Measurements from ENCODE around the gene NFAM1.

DNA sequence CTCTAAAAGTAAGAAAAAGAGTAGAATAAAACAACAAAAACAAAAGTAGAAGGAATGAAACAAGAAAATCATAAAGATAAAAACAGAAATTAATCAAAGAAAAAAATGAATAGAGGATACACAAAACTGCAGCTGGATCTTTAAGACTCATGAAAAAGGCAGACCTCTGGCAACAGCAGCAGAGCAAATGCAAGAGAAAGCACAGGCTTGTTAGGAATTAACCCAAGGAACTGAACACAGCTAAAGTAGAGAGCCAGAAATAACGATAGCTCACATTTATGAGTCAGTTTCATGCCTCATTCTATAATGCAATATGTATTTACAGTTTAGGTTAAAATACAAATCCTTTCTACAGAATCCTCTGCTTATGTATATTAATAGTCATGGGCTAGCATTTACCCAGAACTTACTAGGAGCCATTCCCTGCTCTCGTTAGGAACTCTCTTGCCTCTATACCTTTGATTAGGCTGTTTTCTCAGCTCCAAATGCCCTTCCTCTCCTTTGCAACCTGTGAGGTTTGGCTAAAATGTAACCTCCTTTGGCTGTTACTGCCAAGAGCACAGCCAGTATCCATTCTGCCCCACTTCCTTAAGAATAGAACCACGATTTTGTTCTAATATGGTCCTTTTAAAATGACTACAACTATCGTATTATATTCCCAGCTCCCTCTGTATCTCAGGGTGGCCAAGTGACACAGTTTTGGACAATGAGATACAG lies 38.3 kb upstream of the NFAM1 start:
- TF ChIP-seq, protein P1, sequence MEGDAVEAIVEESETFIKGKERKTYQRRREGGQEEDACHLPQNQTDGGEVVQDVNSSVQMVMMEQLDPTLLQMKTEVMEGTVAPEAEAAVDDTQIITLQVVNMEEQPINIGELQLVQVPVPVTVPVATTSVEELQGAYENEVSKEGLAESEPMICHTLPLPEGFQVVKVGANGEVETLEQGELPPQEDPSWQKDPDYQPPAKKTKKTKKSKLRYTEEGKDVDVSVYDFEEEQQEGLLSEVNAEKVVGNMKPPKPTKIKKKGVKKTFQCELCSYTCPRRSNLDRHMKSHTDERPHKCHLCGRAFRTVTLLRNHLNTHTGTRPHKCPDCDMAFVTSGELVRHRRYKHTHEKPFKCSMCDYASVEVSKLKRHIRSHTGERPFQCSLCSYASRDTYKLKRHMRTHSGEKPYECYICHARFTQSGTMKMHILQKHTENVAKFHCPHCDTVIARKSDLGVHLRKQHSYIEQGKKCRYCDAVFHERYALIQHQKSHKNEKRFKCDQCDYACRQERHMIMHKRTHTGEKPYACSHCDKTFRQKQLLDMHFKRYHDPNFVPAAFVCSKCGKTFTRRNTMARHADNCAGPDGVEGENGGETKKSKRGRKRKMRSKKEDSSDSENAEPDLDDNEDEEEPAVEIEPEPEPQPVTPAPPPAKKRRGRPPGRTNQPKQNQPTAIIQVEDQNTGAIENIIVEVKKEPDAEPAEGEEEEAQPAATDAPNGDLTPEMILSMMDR (IDR thresholded peaks at IDR 0.05), result no peak
- TF ChIP-seq EZH2 (IDR thresholded peaks at IDR 0.05), result no peak

Data from neural progenitor cell (in vitro differentiated cells).